ENCODE results near the gene RFC5. TPM values are rescaled to one million over a fixed set of nuclear protein-coding genes. Genes with fewer than 3 reads are reported as not detected.

RFC5 gene
- total RNA-seq, 2 experiments from 2014 or later: 63.0 to 78.9 TPM

GRCh38 chr12:118034429-118035189, 18.1 kb downstream of the RFC5 start:
- H3K4me1 Mint-ChIP-seq: peaks cover 58% of the 10 kb centered on the region
- ATAC-seq: peak; percentile 15
- H3K9me3 Mint-ChIP-seq (ENCODE audit: low read depth): peaks cover 2% of the 10 kb centered on the region
- intact Hi-C loops (cut with DNase I, micrococcal nuclease): loop anchor here (1.0 to 10.0 kb wide), 7 partner anchors 10 to 1950 kb away; partner anchors contain the start of genes RFC5 (in 1 of the 2) and WSB2 (in 1 of the 2)
- POLR2A ChIA-PET: interaction anchor here (0.6 to 3.1 kb wide), 5 partner anchors 7 to 70 kb away, joined by 3 to 8 read pairs (median 3); partner anchors contain the start of gene RFC5
- peaks cover 85% of the 10 kb centered on the region for H3K36me3 Mint-ChIP-seq (ENCODE audit: low read depth)
- H3K4me3 Mint-ChIP-seq: peak overlapping the region; percentile 22
- CTCF ChIA-PET: interaction anchor here (0.7 to 5.9 kb wide), 8 partner anchors 9 to 184 kb away, joined by 3 to 48 read pairs (median 4); partner anchors contain the start of gene RFC5
- peak overlapping the region; percentile 89 for H3K27ac Mint-ChIP-seq
- no peaks in the 10 kb centered on the region for H3K27me3 Mint-ChIP-seq
- no peak for DNase-seq

- ATAC-seq (peak; percentile 89), DNase-seq (peak; percentile 60)
- CTCF ChIA-PET: interaction anchor here (1.0 to 5.9 kb wide), 8 partner anchors 10 to 161 kb away, joined by 3 to 48 read pairs (median 5); partner anchors contain the start of gene RFC5
- H3K36me3 Mint-ChIP-seq (ENCODE audit: low read depth): peaks cover 81% of the 10 kb centered on the region
- H3K9me3 Mint-ChIP-seq (ENCODE audit: low read depth): peaks cover 2% of the 10 kb centered on the region
- H3K4me3 Mint-ChIP-seq: peak overlapping the region; percentile 22
- peaks cover 55% of the 10 kb centered on the region for H3K4me1 Mint-ChIP-seq
- POLR2A ChIA-PET: interaction anchor here (0.6 to 3.1 kb wide), 7 partner anchors 8 to 69 kb away, joined by 3 to 14 read pairs (median 3); partner anchors contain the start of gene WSB2
- intact Hi-C loops (cut with DNase I, micrococcal nuclease): loop anchor here (1.0 to 10.0 kb wide), 7 partner anchors 9 to 1951 kb away; partner anchors contain the start of genes RFC5 (in 1 of the 2) and WSB2 (in 1 of the 2)
- peak overlapping the region; percentile 89 for H3K27ac Mint-ChIP-seq
- H3K27me3 Mint-ChIP-seq: no peaks in the 10 kb centered on the region
Observed at GRCh38 chr12:118035190-118036041, 18.9 kb downstream of the RFC5 start.

GRCh38 chr12:118036672-118037411, 20.3 kb downstream of the RFC5 start:
- peaks cover 2% of the 10 kb centered on the region for H3K9me3 Mint-ChIP-seq (ENCODE audit: low read depth)
- ChIA-PET POLR2A (interaction anchor here (0.6 to 3.1 kb wide), 3 partner anchors 8 to 841 kb away, joined by 8 to 14 read pairs (median 9); no protein-coding TSS in a partner anchor), CTCF (interaction anchor here (0.7 to 5.9 kb wide), 4 partner anchors 9 to 23 kb away, joined by 3 to 48 read pairs (median 4); no protein-coding TSS in a partner anchor)
- H3K27me3 Mint-ChIP-seq: no peaks in the 10 kb centered on the region
- H3K4me1 Mint-ChIP-seq: peaks cover 59% of the 10 kb centered on the region
- no peak overlapping the region for H3K4me3 Mint-ChIP-seq
- intact Hi-C loops (cut with DNase I, micrococcal nuclease): loop anchor here in 1 of 2 experiments (5.0 to 10.0 kb wide), 2 partner anchors 160 to 1952 kb away; no protein-coding TSS in a partner anchor
- no peak for DNase-seq
- H3K27ac Mint-ChIP-seq: peak overlapping the region; percentile 89
- ATAC-seq: no peak
- H3K36me3 Mint-ChIP-seq (ENCODE audit: low read depth): peaks cover 80% of the 10 kb centered on the region

- ATAC-seq (no peak), DNase-seq (no peak)
- Mint-ChIP-seq H3K27ac (peak overlapping the region; percentile 19), H3K4me3 (no peak overlapping the region), H3K36me3 (ENCODE audit: low read depth) (peaks cover 83% of the 10 kb centered on the region), H3K4me1 (peaks cover 62% of the 10 kb centered on the region), H3K27me3 (no peaks in the 10 kb centered on the region), H3K9me3 (ENCODE audit: low read depth) (peaks cover 2% of the 10 kb centered on the region)
- CTCF ChIA-PET: interaction anchor here (5.9 kb wide), 1 partner anchor 17 kb away, joined by 48 read pairs; no protein-coding TSS in a partner anchor
- POLR2A ChIA-PET: no interaction called here
- intact Hi-C loops (cut with DNase I, micrococcal nuclease): loop anchor here in 1 of 2 experiments (5.0 to 10.0 kb wide), 2 partner anchors 161 to 1953 kb away; no protein-coding TSS in a partner anchor
Observed at GRCh38 chr12:118038137-118038536, 21.6 kb downstream of the RFC5 start.

- CTCF ChIA-PET: no interaction called here
- intact Hi-C loops (cut with DNase I, micrococcal nuclease): loop anchor here in 1 of 2 experiments (10.0 kb wide), 1 partner anchor 1973 kb away; no protein-coding TSS in a partner anchor
- POLR2A ChIA-PET: no interaction called here
- H3K4me1 Mint-ChIP-seq: peaks cover 60% of the 10 kb centered on the region
- DNase-seq (no peak), ATAC-seq (no peak)
- no peak overlapping the region for H3K4me3 Mint-ChIP-seq
- no peaks in the 10 kb centered on the region for H3K9me3 Mint-ChIP-seq (ENCODE audit: low read depth)
- no peaks in the 10 kb centered on the region for H3K27me3 Mint-ChIP-seq
- peaks cover 70% of the 10 kb centered on the region for H3K36me3 Mint-ChIP-seq (ENCODE audit: low read depth)
- peak overlapping the region; percentile 88 for H3K27ac Mint-ChIP-seq
Observed at GRCh38 chr12:118042091-118042490, 25.6 kb downstream of the RFC5 start.

GRCh38 chr12:118044075-118044474, 27.6 kb downstream of the RFC5 start:
- ChIA-PET POLR2A (interaction anchor here (0.6 to 2.6 kb wide), 9 partner anchors 8 to 1970 kb away, joined by 3 to 18 read pairs (median 5); partner anchors contain the start of gene WSB2), CTCF (interaction anchor here (1.4 to 1.8 kb wide), 4 partner anchors 10 to 169 kb away, joined by 4 to 7 read pairs (median 5); no protein-coding TSS in a partner anchor)
- Mint-ChIP-seq H3K4me1 (peaks cover 53% of the 10 kb centered on the region), H3K27ac (peak overlapping the region; percentile 97), H3K9me3 (ENCODE audit: low read depth) (no peaks in the 10 kb centered on the region), H3K27me3 (no peaks in the 10 kb centered on the region), H3K4me3 (peak overlapping the region; percentile 33), H3K36me3 (ENCODE audit: low read depth) (peaks cover 60% of the 10 kb centered on the region)
- DNase-seq: peak; percentile 51
- intact Hi-C loops (cut with DNase I, micrococcal nuclease): loop anchor here (1.0 to 10.0 kb wide), 4 partner anchors 8 to 1971 kb away; partner anchors contain the start of gene RFC5 (in 1 of the 2)
- peak; percentile 67 for ATAC-seq

- peak overlapping the region; percentile 33 for H3K4me3 Mint-ChIP-seq
- ATAC-seq: no peak
- ChIA-PET POLR2A (interaction anchor here (0.6 to 2.6 kb wide), 10 partner anchors 9 to 1969 kb away, joined by 3 to 18 read pairs (median 4); partner anchors contain the start of gene WSB2), CTCF (interaction anchor here (0.8 to 1.8 kb wide), 7 partner anchors 8 to 169 kb away, joined by 4 to 10 read pairs (median 5); no protein-coding TSS in a partner anchor)
- no peaks in the 10 kb centered on the region for H3K9me3 Mint-ChIP-seq (ENCODE audit: low read depth)
- H3K27me3 Mint-ChIP-seq: no peaks in the 10 kb centered on the region
- peak overlapping the region; percentile 97 for H3K27ac Mint-ChIP-seq
- peaks cover 61% of the 10 kb centered on the region for H3K36me3 Mint-ChIP-seq (ENCODE audit: low read depth)
- intact Hi-C loops (cut with DNase I, micrococcal nuclease): loop anchor here (1.0 to 10.0 kb wide), 4 partner anchors 8 to 1970 kb away; partner anchors contain the start of gene RFC5 (in 1 of the 2)
- no peak for DNase-seq
- H3K4me1 Mint-ChIP-seq: peaks cover 54% of the 10 kb centered on the region
Observed at GRCh38 chr12:118044577-118044976, 28.1 kb downstream of the RFC5 start.

- H3K4me3 Mint-ChIP-seq: no peak overlapping the region
- peaks cover 59% of the 10 kb centered on the region for H3K4me1 Mint-ChIP-seq
- ChIA-PET POLR2A (interaction anchor here (0.6 kb wide), 1 partner anchor 29 kb away, joined by 10 read pairs; no protein-coding TSS in a partner anchor), CTCF (interaction anchor here (1.2 to 1.9 kb wide), 4 partner anchors 10 to 330 kb away, joined by 3 to 9 read pairs (median 5); partner anchors contain the start of gene SUDS3)
- H3K9me3 Mint-ChIP-seq (ENCODE audit: low read depth): no peaks in the 10 kb centered on the region
- peaks cover 69% of the 10 kb centered on the region for H3K36me3 Mint-ChIP-seq (ENCODE audit: low read depth)
- H3K27ac Mint-ChIP-seq: peak overlapping the region; percentile 91
- no peak for DNase-seq
- no peak for ATAC-seq
- H3K27me3 Mint-ChIP-seq: no peaks in the 10 kb centered on the region
- intact Hi-C loops (cut with DNase I, micrococcal nuclease): loop anchor here in 1 of 2 experiments (10.0 kb wide), 1 partner anchor 1968 kb away; no protein-coding TSS in a partner anchor
Observed at GRCh38 chr12:118046430-118046829, 29.9 kb downstream of the RFC5 start.

GRCh38 chr12:118050972-118051910, 34.7 kb downstream of the RFC5 start:
- H3K4me3 Mint-ChIP-seq: peak overlapping the region; percentile 15
- H3K27me3 Mint-ChIP-seq: no peaks in the 10 kb centered on the region
- H3K36me3 Mint-ChIP-seq (ENCODE audit: low read depth): peaks cover 49% of the 10 kb centered on the region
- CTCF ChIA-PET: interaction anchor here (1.0 kb wide), 1 partner anchor 12 kb away, joined by 4 read pairs; no protein-coding TSS in a partner anchor
- DNase-seq: no peak
- peak overlapping the region; percentile 83 for H3K27ac Mint-ChIP-seq
- peak; percentile 15 for ATAC-seq
- peaks cover 48% of the 10 kb centered on the region for H3K4me1 Mint-ChIP-seq
- intact Hi-C loops (cut with DNase I, micrococcal nuclease): no loop called here
- no peaks in the 10 kb centered on the region for H3K9me3 Mint-ChIP-seq (ENCODE audit: low read depth)
- POLR2A ChIA-PET: interaction anchor here (0.6 kb wide), 1 partner anchor 8 kb away, joined by 3 read pairs; no protein-coding TSS in a partner anchor

Data from activated CD4-positive, alpha-beta T cell treated with anti-CD3 and anti-CD28 coated beads for 36 hours (primary cell).